Measurements from ENCODE around the gene DKK3.

The DKK3 gene

GRCh38 chr11:12003815-12004214 lies 4.6 kb downstream of the DKK3 start:
- DNase-seq (ENCODE audit: low spot score), result no peak

DNA sequence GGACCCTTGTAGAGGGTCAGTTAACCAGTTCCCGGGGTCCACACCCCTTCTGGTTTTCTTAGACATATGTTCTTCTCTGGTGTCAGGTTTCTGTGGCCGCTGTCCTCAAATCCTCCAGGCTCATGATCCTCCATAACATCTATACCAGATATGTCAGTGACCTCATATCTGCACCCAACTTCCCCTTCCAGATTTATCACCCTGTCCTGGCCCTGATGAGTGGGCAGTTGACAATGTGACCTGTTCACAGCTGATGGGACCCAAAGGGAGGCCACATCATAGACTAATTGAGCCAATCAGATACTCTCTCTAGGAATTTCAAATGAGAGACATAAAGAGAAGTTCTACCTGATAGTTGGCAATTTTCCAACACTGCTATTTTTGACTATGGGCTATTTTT lies 5.1 kb downstream of the DKK3 start:
- DNase-seq (ENCODE audit: low spot score), result no peak

DNA sequence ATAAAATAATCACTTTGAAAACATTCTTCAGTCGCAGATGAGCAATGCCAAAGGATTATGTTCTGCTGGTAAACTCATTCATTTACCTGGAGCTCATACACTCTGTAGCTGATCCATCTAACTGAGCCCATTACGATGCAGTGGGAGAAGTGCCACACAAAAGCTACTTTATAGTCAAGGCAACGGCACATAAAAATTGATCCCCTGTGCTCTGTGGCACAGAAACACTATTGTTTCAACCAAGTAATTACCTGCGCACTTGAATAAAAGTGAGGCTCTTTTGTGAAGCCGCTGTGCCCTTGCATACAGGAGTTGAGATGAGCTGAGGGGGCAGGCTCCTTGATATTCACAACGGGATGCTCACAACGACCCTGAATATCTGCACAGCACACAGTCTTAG lies 7.2 kb downstream of the DKK3 start:
- DNase-seq (ENCODE audit: low spot score), result no peak

DNA sequence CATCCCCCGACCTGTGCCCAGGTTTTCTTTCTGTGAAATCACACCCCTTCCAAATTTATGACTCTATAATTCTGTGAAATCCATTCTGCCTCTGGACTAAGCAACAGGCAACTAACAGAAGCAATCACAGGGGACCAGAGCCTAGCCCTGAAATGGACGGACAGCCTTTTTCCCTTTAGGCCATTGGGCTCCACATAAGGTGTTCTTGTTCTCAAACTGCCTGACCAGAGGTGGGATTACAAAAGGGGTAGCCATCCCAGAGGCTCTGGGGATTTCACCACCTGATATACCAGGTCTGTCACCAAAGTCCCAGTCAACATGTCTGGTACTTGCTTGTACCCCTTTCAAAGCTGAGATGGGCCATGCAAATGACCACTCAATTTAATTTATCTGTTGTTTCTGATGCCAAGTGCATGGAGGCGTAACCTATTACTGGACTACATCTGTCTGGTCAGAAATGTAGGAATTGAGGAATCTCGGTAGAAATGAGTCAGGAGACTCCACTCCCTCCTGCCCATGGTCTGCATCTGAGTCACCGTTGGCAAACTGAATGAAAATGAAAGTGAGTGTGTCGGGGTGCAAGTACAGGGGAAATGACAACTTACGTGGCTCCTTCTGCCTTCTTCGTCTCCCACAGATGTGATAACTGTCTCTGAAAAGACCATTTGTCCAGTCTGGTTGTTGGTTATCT lies 10.2 kb downstream of the DKK3 start:
- DNase-seq (ENCODE audit: low spot score), result peak; percentile 64

- no peak for DNase-seq (ENCODE audit: low spot score)
These were observed 11.4 kb downstream of the DKK3 start for GRCh38 chr11:11997049-11997322.

GRCh38 chr11:11996321-11997048 lies 11.9 kb downstream of the DKK3 start:
- no peak for DNase-seq (ENCODE audit: low spot score)

DNA sequence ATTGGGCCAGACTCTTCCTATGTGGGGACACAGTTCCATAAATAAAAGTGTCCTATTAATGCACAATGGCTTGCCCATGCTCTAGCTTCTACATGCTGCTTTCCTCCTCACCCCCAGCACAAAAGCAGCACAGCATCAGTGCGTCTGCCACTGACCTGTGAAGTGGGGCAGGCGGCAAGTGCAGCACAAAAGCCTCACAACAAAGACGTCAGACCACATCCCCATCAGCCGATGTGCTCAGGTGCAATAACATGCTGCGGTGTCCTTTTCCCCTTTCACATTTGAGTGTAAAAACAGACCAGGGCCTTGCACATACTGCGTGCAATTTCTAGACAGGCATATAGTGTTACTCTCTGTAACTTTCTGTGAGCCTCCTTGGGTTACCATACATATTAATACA lies 12.8 kb downstream of the DKK3 start:
- DNase-seq (ENCODE audit: low spot score), result no peak

DNA sequence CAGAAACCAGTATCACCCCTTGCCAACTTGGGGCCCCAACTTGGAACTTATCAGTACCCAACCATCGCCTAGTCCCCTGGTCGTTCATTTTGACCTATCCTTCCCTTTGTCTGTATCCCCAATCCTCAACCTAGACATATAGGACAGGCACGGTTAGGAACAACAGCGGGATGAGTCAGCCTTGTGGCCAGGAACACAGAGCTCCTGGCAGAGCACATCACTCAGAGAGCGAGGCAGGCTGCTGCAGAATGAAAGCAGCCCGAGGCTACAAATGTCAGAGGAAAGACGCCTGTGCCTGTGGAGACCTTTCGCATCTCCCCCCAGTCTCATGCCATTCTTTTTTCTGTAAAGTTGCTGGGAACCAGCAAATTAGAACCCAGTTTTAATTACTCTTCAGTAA lies 14.6 kb downstream of the DKK3 start:
- DNase-seq (ENCODE audit: low spot score), result peak; percentile 84

GRCh38 chr11:11992257-11993212 lies 15.9 kb downstream of the DKK3 start:
- peak; percentile 73 for DNase-seq (ENCODE audit: low spot score)

DNA sequence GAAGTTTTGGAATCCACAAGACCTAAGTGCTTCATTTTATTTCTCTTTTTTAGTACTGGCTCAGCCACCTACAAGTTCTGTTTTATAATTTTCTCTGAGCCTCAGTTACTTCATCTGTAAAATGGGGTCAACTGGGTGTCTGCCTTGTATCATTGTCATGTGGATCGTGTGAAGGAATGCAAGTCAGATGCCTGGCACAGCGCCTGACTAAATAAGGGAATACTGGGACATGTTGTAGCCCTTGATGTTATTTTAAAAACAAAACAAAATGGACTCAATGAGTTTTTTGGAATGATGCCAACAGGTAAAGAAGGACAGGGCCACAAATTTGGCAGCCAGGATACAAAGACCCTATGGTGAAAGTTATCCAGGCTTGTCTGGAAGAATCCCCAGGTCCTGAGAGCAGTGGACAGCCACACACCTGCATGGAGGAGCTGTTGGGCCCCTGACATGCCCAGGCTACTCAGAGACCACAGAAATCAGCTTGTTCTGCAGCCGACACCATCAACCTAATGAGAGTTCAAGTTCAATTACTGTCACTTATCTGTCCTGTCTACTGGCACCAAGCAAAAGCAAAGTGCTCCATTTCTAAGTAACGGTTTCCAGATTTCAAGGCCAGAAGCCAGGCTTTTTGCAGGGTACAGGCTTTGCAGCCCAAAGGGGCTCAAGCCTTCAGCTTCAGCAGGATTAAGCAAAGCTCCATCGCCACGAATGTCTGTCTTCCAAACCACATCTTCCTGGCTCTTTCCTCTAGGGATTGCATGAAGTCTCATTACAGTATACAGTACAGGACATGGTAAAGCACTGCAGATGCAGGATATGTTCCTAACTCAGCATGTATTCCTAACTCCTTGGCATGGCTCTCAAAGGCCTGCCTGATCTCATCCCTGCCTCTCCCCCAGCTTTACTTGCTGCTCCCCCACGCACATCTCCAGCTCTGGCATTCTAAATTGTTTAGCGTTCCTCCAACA lies 18.4 kb downstream of the DKK3 start:
- DNase-seq (ENCODE audit: low spot score), result no peak

- no peak for DNase-seq (ENCODE audit: low spot score)
These were observed 19.7 kb downstream of the DKK3 start for GRCh38 chr11:11988681-11989261.

GRCh38 chr11:11988099-11988651 lies 20.3 kb downstream of the DKK3 start:
- DNase-seq (ENCODE audit: low spot score), result no peak

GRCh38 chr11:11987503-11988022 lies 20.9 kb downstream of the DKK3 start:
- DNase-seq (ENCODE audit: low spot score), result no peak

GRCh38 chr11:11985954-11986949 lies 22.2 kb downstream of the DKK3 start:
- no peak for DNase-seq (ENCODE audit: low spot score)

GRCh38 chr11:11985016-11985715 lies 23.3 kb downstream of the DKK3 start:
- no peak for DNase-seq (ENCODE audit: low spot score)

DNA sequence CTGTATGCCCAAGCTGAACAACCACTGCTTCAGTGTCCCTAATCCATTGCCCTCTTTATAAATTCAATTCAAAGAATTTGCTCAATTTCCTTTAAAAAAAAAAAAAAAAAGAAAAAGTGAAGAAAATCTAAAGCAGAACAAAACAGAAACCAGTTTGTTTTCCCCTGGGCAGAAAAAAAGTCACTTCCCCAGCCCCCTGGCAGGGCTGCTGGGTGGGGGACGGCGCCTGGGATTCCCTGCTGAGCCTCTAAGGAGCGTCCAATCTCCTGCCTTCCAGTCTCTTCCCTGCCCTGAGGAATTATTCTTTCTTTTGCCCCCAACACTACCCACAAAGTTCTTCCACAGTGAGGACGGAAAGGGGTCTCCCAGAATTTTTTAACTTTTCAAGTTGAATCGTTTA lies 23.9 kb downstream of the DKK3 start:
- DNase-seq (ENCODE audit: low spot score), result no peak

GRCh38 chr11:11983427-11983826 lies 25.0 kb downstream of the DKK3 start:
- no peak for DNase-seq (ENCODE audit: low spot score)

GRCh38 chr11:11982975-11983374 lies 25.5 kb downstream of the DKK3 start:
- no peak for DNase-seq (ENCODE audit: low spot score)

DNA sequence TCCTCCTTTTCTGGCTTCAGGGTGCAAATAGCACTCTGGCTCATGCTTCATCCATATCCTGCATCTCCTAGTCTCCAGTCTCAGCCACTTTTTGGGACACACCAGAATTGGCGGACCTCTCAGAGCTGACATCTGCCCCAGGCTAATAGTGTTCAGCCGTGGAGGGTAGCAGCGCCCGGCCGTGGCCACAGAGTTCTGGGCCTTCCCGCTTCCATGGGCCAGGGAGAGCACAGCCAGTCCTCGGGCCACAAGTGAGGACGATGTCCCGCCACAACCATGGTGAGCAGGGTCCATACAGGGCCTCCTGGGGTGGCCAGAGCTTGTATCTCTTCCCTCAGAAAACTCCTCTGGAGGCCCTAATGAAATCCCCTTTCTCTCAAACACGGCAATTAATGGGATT lies 26.0 kb downstream of the DKK3 start:
- DNase-seq (ENCODE audit: low spot score), result no peak
